Hepatocyte (in vitro differentiated cells): Measurements from ENCODE around the gene PCDH7. TPM values are rescaled to one million over a fixed set of nuclear protein-coding genes. Genes with fewer than 3 reads are reported as not detected.

Source experiments
- DNase-seq: peaks from one replicate; pipeline ENCODE4 v3.0.0-alpha.2; 2016; ENCODE audit warnings: low spot score
- H2AFZ ChIP-seq: fragments of 200-600 bp; sonication (generic); 2 replicates; pipeline ENCODE4 v1.6.0; 2016; ENCODE audit warnings: antibody characterized with exemption, mild to moderate bottlenecking
- H3K27ac ChIP-seq: fragments of 200-600 bp; sonication (generic); 2 replicates; pipeline ENCODE4 v1.5.1; 2016; ENCODE audit warnings: mild to moderate bottlenecking
- H3K27me3 ChIP-seq: fragments of 200-600 bp; sonication (generic); 2 replicates; pipeline ENCODE4 v1.6.1; 2016
- H3K36me3 ChIP-seq: fragments of 200-600 bp; sonication (generic); replicated peaks from 2 replicates; pipeline ENCODE4 v1.5.1; 2016; ENCODE audit warnings: low read depth; ENCODE audit not compliant: insufficient read depth
- H3K4me1 ChIP-seq: fragments of 200-600 bp; sonication (generic); 2 replicates; pipeline ENCODE4 v1.5.1; 2016; ENCODE audit warnings: mild to moderate bottlenecking, moderate library complexity; ENCODE audit not compliant: insufficient read depth
- H3K4me2 ChIP-seq: fragments of 200-600 bp; sonication (generic); 2 replicates; pipeline ENCODE4 v1.6.0; 2016
- H3K4me3 ChIP-seq: fragments of 200-600 bp; sonication (generic); 2 replicates; pipeline ENCODE4 v1.5.1; 2016; ENCODE audit warnings: mild to moderate bottlenecking
- H3K79me2 ChIP-seq: fragments of 200-600 bp; sonication (generic); 2 replicates; pipeline ENCODE4 v1.6.0; 2017; ENCODE audit warnings: mild to moderate bottlenecking
- H3K9me2 ChIP-seq: fragments of 200-600 bp; sonication (generic); replicated peaks from 2 replicates; pipeline ENCODE4 v1.6.0; 2017; ENCODE audit warnings: mild to moderate bottlenecking; ENCODE audit not compliant: insufficient read depth
- H3K9me3 ChIP-seq: fragments of 200-600 bp; sonication (generic); 2 replicates; pipeline ENCODE4 v1.5.1; 2016; ENCODE audit warnings: low read depth, mild to moderate bottlenecking
- H4K20me1 ChIP-seq: fragments of 200-600 bp; sonication (generic); 2 replicates; pipeline ENCODE4 v1.6.0; 2016; ENCODE audit warnings: mild to moderate bottlenecking; ENCODE audit not compliant: insufficient read depth, poor library complexity, severe bottlenecking
- EZH2 ChIP-seq: fragments of 200-600 bp; sonication (generic); IDR thresholded peaks from 2 replicates; pipeline ENCODE4 v1.6.1; 2016; ENCODE audit warnings: antibody characterized with exemption, mild to moderate bottlenecking, borderline replicate concordance
- EZH2phosphoT487 ChIP-seq: fragments of 200-600 bp; sonication (generic); IDR thresholded peaks from one replicate; pipeline ENCODE4 v1.6.1; 2018; ENCODE audit warnings: antibody characterized with exemption, mild to moderate bottlenecking, low read depth, moderate library complexity; ENCODE audit not compliant: unreplicated experiment, severe bottlenecking
- WGBS: methylation state at CpG from one replicate; pipeline ENCODE4 v1.1.6; 2016; ENCODE audit warnings: low lambda C conversion rate; ENCODE audit errors: missing lambda C conversion rate; 5-methylcytosine and 5-hydroxymethylcytosine counted together
- polyA plus RNA-seq: library from polyadenylated mRNA; unstranded; fragments of >200 nt; fragmentation: Nextera tagmentation; extraction: Ambion mirVana; gene quantifications from 2 replicates; pipeline ENCODE4 v1.2.1, GENCODE V29; 2016
- total RNA-seq: library from RNA; depleted of rRNA; stranded (reverse); fragments of >200 nt; gene quantifications from 2 replicates; pipeline ENCODE4 v1.2.3, GENCODE V29; 2014
- TF ChIP-seq, protein P1 (sequence below): fragments of 200-600 bp; sonication (generic); IDR thresholded peaks from 2 replicates; pipeline ENCODE4 v1.5.1; 2016; ENCODE audit warnings: antibody characterized with exemption, mild to moderate bottlenecking; ENCODE audit not compliant: poor library complexity

Gene PCDH7
- total and polyA plus RNA-seq, 2 experiments from 2014 or later = 34.0 to 59.9 TPM

DNA sequence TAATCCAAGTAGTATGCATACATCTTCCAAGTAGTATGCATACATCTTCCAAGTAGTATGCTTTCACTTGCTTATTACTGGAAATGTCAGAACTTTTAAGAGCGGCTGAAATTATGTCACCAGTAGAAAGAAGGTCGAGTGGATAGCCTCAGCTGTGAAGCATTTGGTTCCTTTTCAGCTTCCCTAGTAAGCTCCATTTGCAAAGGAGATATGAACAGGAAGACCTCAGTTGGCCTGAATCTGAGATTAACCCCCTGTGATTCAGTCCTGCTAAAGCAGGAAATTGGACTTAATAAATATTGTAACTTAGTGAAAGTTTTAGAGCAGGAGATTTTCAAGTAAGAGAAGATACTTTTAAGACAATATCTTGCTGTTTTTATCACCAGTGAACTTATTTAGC is 48.1 kb downstream of the PCDH7 start:
- DNase-seq = no peak
- Histone ChIP-seq H3K9me3 (no peaks in the 10 kb centered on the region), H3K4me3 (no peak overlapping the region), H4K20me1 (no peaks in the 10 kb centered on the region), H3K27ac (no peak overlapping the region), H3K79me2 (peaks cover 8% of the 10 kb centered on the region), H3K27me3 (no peaks in the 10 kb centered on the region), H3K9me2 (no peaks in the 10 kb centered on the region), H2AFZ (no peak overlapping the region), H3K4me1 (no peaks in the 10 kb centered on the region), H3K36me3 (no peaks in the 10 kb centered on the region), H3K4me2 (no peak overlapping the region)
- no peak for TF ChIP-seq EZH2phosphoT487
- TF ChIP-seq, protein P1, sequence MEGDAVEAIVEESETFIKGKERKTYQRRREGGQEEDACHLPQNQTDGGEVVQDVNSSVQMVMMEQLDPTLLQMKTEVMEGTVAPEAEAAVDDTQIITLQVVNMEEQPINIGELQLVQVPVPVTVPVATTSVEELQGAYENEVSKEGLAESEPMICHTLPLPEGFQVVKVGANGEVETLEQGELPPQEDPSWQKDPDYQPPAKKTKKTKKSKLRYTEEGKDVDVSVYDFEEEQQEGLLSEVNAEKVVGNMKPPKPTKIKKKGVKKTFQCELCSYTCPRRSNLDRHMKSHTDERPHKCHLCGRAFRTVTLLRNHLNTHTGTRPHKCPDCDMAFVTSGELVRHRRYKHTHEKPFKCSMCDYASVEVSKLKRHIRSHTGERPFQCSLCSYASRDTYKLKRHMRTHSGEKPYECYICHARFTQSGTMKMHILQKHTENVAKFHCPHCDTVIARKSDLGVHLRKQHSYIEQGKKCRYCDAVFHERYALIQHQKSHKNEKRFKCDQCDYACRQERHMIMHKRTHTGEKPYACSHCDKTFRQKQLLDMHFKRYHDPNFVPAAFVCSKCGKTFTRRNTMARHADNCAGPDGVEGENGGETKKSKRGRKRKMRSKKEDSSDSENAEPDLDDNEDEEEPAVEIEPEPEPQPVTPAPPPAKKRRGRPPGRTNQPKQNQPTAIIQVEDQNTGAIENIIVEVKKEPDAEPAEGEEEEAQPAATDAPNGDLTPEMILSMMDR = no peak
- TF ChIP-seq EZH2 = no peak
- 62% methylated on average over 2 of the region's 2 CpGs for WGBS

DNA sequence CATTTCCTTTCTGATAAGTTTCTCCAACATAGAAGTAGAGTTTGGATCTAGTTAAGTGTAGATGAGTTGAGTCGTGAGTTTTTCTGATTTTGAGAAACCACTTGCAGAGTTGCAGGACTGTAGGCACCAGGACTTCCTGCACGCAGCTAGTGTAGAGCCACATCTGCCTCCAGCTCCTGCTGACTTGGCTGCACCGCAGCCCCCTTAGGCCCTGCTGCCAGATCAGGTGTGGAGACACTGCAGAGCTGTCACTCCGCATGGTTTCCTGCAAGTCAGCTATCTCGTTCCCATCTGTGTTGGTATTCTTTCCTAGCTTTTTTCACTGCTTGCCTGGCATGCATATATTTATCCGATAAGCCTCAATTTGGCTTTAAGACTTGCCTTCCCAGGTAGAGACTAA is 48.9 kb downstream of the PCDH7 start:
- Histone ChIP-seq H3K4me2 (no peak overlapping the region), H3K27ac (no peak overlapping the region), H3K9me2 (no peaks in the 10 kb centered on the region), H3K9me3 (no peaks in the 10 kb centered on the region), H3K4me1 (no peaks in the 10 kb centered on the region), H2AFZ (no peak overlapping the region), H3K4me3 (no peak overlapping the region), H3K79me2 (peaks cover 7% of the 10 kb centered on the region), H3K27me3 (no peaks in the 10 kb centered on the region), H4K20me1 (no peaks in the 10 kb centered on the region), H3K36me3 (no peaks in the 10 kb centered on the region)
- DNase-seq = no peak
- TF ChIP-seq EZH2 (no peak), EZH2phosphoT487 (no peak)
- TF ChIP-seq, protein P1 = no peak
- WGBS = 74% methylated on average over 6 of the region's 6 CpGs

DNA sequence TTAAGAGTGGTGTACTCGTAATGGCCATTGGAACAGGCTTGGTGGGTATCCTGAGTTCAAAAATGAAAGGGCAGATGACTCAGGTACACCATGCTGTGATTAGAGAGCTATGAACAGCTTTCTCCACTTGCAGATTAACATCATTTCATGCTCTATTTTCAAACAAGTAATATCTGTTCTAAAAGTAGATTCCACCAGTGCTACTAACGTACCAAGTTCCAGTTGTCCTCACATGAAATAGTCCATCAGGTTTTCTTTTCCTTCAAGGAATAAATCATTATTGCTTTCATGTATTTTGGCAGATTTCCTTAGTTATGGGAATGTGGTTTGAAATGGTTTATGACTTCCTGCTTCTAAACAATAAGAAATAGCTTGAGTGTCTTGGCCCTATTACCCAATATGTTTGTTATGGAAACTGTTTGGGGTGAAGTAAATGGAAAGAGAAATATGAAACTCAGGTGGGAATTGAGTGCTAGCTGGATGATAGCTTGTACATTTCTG is 49.9 kb downstream of the PCDH7 start:
- Histone ChIP-seq H3K27me3 (no peaks in the 10 kb centered on the region), H2AFZ (no peak overlapping the region), H3K36me3 (no peaks in the 10 kb centered on the region), H3K9me3 (no peaks in the 10 kb centered on the region), H3K4me2 (no peak overlapping the region), H3K79me2 (peaks cover 9% of the 10 kb centered on the region), H3K4me1 (no peaks in the 10 kb centered on the region), H4K20me1 (no peaks in the 10 kb centered on the region), H3K27ac (peak overlapping the region; percentile 1), H3K4me3 (no peak overlapping the region), H3K9me2 (no peaks in the 10 kb centered on the region)
- DNase-seq = no peak
- WGBS = 75% methylated on average over 2 of the region's 2 CpGs
- TF ChIP-seq EZH2phosphoT487 (no peak), EZH2 (no peak)
- TF ChIP-seq, protein P1 = no peak

DNA sequence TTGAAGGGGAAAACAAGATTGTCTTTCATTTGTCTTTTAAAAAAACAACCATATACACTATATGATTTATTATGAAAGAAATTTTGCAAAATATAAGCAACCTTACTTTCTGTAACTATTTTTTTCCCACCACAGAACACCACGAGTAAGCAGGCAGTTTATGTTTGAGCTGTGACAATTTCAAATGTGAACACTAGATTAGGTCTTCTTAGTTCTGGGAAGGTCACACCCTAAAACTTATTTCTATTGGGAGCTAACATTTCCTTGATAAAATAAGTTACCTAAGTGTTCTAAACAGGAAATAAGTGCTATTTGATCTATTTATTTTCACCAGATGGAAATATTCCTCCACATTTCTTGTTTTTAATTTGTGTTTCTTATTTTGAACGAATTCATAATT is 50.6 kb downstream of the PCDH7 start:
- H3K27me3 ChIP-seq = no peaks in the 10 kb centered on the region
- H3K36me3 ChIP-seq = no peaks in the 10 kb centered on the region
- no peaks in the 10 kb centered on the region for H3K4me1 ChIP-seq
- TF ChIP-seq, protein P1 = no peak
- TF ChIP-seq EZH2 (no peak), EZH2phosphoT487 (no peak)
- no peaks in the 10 kb centered on the region for H3K9me2 ChIP-seq
- H3K27ac ChIP-seq = peak overlapping the region; percentile 1
- WGBS = 67% methylated on average over 2 of the region's 2 CpGs
- H3K79me2 ChIP-seq = peaks cover 6% of the 10 kb centered on the region
- no peaks in the 10 kb centered on the region for H4K20me1 ChIP-seq
- no peak overlapping the region for H2AFZ ChIP-seq
- no peak for DNase-seq
- H3K4me3 ChIP-seq = no peak overlapping the region
- no peaks in the 10 kb centered on the region for H3K9me3 ChIP-seq
- H3K4me2 ChIP-seq = no peak overlapping the region
